ENCODE results near the gene CCNB1.
A peak's percentile ranks its signal among the peaks of the same experiment; 100 is the strongest.
"Not testable (repeated sequence)": the region's sequence is repeated elsewhere in the genome, so short reads cannot be mapped to it uniquely, and the experiment has no call there.

Gene CCNB1

GRCh38 chr5:69166686-69167492 is at the start of gene CCNB1:
TSS of gene CCNB1 (plus strand) at chr5:69167150. CDS start at chr5:69167263, 113 bp downstream.
- peak; percentile 98 for DNase-seq

DNA sequence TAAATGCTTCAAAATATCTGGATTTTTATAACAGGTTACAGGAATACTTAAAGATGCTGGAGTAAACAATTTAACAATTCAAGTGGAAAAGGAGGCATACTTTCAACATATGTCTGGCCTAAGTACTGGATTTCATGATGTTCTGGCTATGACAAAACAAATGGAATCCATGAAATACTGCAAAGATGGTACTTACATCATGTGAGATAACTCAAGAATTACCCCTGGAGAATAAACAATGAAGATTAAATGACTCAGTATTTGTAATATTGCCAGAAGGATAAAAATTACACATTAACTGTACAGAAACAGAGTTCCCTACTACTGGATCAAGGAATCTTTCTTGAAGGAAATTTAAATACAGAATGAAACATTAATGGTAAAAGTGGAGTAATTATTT is 37.5 kb upstream of the CCNB1 start:
- no peak for DNase-seq

- no peak for DNase-seq
Measured at GRCh38 chr5:69130241-69130640, 36.7 kb upstream of the CCNB1 start.

GRCh38 chr5:69131304-69131703 is 35.6 kb upstream of the CCNB1 start:
- DNase-seq = no peak

- DNase-seq = no peak
Measured at GRCh38 chr5:69134126-69134525, 32.8 kb upstream of the CCNB1 start.

- DNase-seq = no peak
Measured at GRCh38 chr5:69136293-69136692, 30.7 kb upstream of the CCNB1 start.

DNA sequence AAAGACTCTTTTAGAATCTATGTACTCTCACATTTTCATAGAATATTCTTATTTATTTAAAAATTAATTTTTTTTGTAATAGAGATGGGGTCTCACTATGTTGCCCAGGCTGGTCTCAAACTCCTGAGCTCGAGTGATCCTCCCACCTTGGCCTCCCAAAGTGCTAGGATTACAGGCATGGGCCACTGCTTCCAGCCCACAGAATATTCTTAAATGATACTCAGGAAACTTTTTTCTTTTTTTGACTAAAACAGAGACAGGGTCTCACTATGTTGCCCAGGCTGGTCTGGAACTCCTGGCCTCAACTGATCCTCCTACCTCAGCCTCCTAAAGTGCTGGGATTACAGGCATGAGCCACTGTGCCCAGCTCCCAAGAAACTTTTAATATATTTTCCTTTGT is 29.7 kb upstream of the CCNB1 start:
- not testable (repeated sequence) for DNase-seq

GRCh38 chr5:69137807-69138206 is 29.1 kb upstream of the CCNB1 start:
- no peak for DNase-seq

GRCh38 chr5:69138766-69139165 is 28.2 kb upstream of the CCNB1 start:
- no peak for DNase-seq

DNA sequence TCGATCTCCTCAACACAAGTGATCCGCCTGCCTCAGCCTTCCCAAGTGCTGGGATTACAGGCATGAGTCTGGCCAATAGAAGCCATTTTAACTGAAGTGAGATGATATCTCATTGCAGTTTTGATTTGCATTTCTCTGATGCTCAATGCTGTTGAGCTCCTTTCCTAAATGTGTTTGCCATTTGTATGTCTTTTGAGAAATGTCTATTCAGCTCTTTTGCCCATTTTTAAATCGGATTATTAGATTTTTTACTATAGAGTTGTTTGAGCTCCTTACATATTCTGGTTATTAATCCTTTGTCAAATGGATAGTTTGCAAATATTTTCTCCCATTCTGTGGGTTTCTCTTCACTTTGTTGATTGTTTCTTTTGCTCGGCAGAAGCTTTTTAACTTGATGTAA is 26.7 kb upstream of the CCNB1 start:
- not testable (repeated sequence) for DNase-seq

DNA sequence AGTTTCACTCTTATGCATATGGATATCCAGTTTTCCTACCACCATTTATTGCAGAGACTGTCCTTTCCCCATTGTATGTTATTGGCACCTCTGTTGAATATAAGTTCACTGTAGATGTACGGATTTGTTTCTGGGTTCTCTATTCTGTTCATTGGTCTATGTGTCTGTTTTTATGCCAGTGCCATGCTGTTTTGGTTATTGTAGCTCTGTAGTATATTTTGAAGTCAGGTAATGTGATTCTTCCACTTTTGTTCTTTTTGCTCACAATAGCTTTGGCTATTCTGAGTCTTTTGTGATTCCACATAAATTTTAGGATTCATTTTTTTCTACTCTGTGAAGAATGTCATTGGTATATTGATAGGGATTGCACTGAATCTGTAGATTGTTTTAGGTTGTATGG is 26.1 kb upstream of the CCNB1 start:
- no peak for DNase-seq

GRCh38 chr5:69148576-69148975 is 18.4 kb upstream of the CCNB1 start:
- DNase-seq = not testable (repeated sequence)

GRCh38 chr5:69148981-69149675 is 17.8 kb upstream of the CCNB1 start:
- DNase-seq = no peak

DNA sequence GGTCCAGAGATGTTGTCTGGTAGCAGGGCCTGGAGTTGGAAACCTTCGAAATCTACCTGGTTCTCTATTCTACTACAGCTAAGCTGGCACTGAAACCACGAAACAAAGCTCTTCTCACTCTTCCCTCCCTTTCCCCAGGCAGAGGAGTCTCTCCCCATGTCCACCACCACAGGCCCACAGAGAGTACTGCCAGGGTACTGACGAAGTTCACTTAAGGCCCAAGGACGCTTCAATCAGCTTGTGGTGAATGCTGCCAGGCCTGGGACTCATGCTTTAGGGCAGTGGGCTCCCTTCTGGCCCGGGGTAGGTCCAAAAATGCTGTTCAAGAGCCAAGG is 17.3 kb upstream of the CCNB1 start:
- DNase-seq = no peak

GRCh38 chr5:69152731-69153130 is 14.2 kb upstream of the CCNB1 start:
- DNase-seq = no peak

DNA sequence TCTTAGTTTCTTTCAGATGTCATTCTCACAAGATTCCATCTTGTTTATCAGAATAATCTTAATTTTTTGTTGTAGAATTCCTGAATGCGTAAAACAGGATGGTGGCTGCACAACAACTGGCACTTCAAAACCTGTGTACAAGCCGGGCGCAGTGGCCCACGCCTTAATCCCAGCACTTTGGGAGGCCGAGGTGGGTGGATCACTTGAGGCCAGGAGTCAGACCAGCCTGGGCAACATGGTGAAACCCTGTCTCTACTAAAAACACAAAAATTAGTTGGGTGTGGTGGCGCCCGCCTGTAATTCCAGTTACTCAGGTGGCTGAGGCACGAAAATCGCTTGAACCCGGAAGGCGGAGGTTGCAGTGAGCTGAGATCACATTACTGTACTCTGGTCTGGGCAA is 10.5 kb upstream of the CCNB1 start:
- DNase-seq = no peak

- no peak for DNase-seq
Measured at GRCh38 chr5:69158039-69158438, 8.9 kb upstream of the CCNB1 start.

DNA sequence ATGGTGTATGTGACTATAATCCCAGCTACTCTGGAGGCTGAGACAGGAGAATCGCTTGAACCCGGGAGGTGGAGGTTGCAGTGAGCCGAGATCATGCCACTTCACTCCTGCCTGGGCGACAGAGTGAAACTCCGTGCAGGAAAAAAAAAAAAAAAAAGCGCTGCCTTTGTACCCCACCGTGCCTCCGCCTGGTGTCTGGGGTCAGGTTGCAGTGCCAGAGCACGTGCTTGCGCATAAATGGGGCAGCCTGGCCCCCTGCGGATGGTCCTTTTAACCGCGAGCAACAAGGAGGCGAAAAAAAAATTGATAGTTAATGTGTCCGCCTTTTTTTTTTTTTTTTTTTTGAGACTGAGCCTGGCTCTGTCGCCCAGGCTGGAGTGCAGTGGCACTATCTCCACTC is 6.3 kb upstream of the CCNB1 start:
- no peak for DNase-seq

GRCh38 chr5:69167493-69167855 is 524 bp downstream of the CCNB1 start:
- DNase-seq = no peak

GRCh38 chr5:69167929-69168328 is 979 bp downstream of the CCNB1 start:
- DNase-seq = no peak

DNA sequence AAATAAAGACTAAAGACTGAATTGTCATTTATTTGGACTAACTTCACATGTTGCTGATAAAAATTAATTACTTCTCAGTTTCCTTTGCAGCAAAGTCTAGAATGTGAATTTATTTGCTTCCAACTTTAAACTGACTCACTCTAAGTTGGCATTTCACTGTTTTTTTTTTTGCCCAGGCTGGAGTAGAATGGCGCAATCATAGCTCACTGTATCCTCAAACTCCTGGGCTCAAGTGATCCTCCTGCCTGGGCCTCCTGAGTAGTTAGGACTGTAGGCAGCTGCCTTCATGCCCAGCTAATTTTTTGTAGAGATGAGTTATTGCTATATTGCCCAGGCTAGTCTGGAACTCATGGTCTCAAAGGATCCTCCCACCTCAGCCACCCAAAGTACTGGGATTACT is 3.5 kb downstream of the CCNB1 start:
- no peak for DNase-seq

DNA sequence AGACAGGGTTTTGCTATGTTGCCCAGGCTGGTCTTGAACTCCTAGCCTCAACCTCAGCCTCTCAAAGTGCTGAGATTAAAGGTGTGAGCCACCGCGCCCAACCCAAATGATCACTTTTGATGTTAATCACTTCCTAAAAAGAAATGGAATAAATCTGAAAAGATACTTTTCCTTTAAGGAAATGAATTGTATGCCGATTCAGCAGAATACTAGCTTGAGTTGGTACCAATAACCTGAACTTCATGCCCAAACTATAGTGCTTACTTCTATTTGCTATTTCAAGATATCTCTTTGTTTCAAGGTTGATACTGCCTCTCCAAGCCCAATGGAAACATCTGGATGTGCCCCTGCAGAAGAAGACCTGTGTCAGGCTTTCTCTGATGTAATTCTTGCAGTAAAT is 4.0 kb downstream of the CCNB1 start:
- no peak for DNase-seq

GRCh38 chr5:69181659-69182293 is 14.8 kb downstream of the CCNB1 start:
- DNase-seq = not testable (repeated sequence)

DNA sequence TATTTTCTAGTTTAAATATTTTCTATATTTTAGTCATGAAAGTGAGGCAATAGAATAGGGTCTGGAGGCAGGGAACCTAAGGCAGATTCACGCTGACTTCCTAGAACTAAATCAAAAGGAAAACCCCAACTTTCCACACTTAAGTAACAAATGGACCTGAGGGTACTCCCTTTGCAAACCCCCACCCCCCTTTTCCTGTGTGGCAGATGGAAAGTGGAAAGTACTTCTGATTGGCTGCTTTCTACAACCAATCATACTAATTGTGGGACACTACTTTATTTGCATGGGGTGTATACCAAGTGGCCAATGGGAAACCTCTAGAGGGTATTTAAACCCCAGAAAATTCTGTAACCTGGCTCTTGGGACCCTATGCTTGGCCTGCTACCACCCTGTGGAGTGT is 17.7 kb downstream of the CCNB1 start:
- no peak for DNase-seq
